HTR-8/SVneo (cell line): ENCODE measurements around the gene NOTCH2.
A peak's percentile ranks its signal among the peaks of the same experiment; 100 is the strongest.

Experiments
- DNase-seq: peaks from one replicate; pipeline ENCODE4 v3.0.0; 2011; ENCODE audit warnings: low spot score, mixed read lengths; ENCODE audit not compliant: insufficient read length
- FAIRE-seq: peaks from 2 replicates; lab custom pipeline; 2011; peaks lifted over from hg19 to GRCh38; lab: Jason Lieb, UNC

NOTCH2 gene

GRCh38 chr1:119953266-119953998 lies 116.0 kb downstream of the NOTCH2 start:
- FAIRE-seq (no peak), DNase-seq (no peak)

GRCh38 chr1:119952496-119952895 lies 117.0 kb downstream of the NOTCH2 start:
- FAIRE-seq (no peak), DNase-seq (no peak)

- no peak for FAIRE-seq
- DNase-seq, result peak; percentile 33
Observed at GRCh38 chr1:119948342-119949214, 120.9 kb downstream of the NOTCH2 start.

GRCh38 chr1:119947468-119947867 lies 122.0 kb downstream of the NOTCH2 start:
- DNase-seq (no peak), FAIRE-seq (no peak)

GRCh38 chr1:119946724-119947123 lies 122.7 kb downstream of the NOTCH2 start:
- no peak for FAIRE-seq

GRCh38 chr1:119943216-119943615 lies 126.2 kb downstream of the NOTCH2 start:
- DNase-seq (no peak), FAIRE-seq (no peak)

More at GRCh38 chr1:119946724-119947123, 122.7 kb downstream of the NOTCH2 start:
- DNase-seq, result no peak

GRCh38 chr1:119941392-119941791 lies 128.1 kb downstream of the NOTCH2 start:
- DNase-seq (no peak), FAIRE-seq (no peak)

GRCh38 chr1:119940697-119941096 lies 128.8 kb downstream of the NOTCH2 start:
- FAIRE-seq (no peak), DNase-seq (no peak)

- FAIRE-seq, result no peak
- DNase-seq, result no peak
Observed at GRCh38 chr1:119937198-119937597, 132.3 kb downstream of the NOTCH2 start.

GRCh38 chr1:119935915-119936314 lies 133.5 kb downstream of the NOTCH2 start:
- no peak for DNase-seq
- no peak for FAIRE-seq

- FAIRE-seq, result no peak
- DNase-seq, result no peak
Observed at GRCh38 chr1:119935373-119935772, 134.1 kb downstream of the NOTCH2 start.

GRCh38 chr1:119933397-119933796 lies 136.1 kb downstream of the NOTCH2 start:
- DNase-seq (no peak), FAIRE-seq (no peak)

GRCh38 chr1:119929643-119930315 lies 139.7 kb downstream of the NOTCH2 start:
- no peak for FAIRE-seq
- DNase-seq, result no peak

GRCh38 chr1:119926553-119926952 lies 142.9 kb downstream of the NOTCH2 start:
- DNase-seq, result no peak
- FAIRE-seq, result no peak

GRCh38 chr1:119924948-119925898 lies 144.2 kb downstream of the NOTCH2 start:
- no peak for DNase-seq
- no peak for FAIRE-seq

- DNase-seq (no peak), FAIRE-seq (no peak)
Observed at GRCh38 chr1:119920104-119920968, 149.1 kb downstream of the NOTCH2 start.

- DNase-seq (no peak), FAIRE-seq (no peak)
Observed at GRCh38 chr1:119919241-119919640, 150.2 kb downstream of the NOTCH2 start.

- DNase-seq, result no peak
- no peak for FAIRE-seq
Observed at GRCh38 chr1:119918301-119918700, 151.2 kb downstream of the NOTCH2 start.
